GM18520 (cell line): ENCODE measurements around the gene TIAM2.

ENCODE experiments used
- ATAC-seq: cut with Tn5 transposase; IDR thresholded peaks from one replicate; pipeline ENCODE4 v1.9.1; 2021; ENCODE audit not compliant: unreplicated experiment

TIAM2 gene

DNA sequence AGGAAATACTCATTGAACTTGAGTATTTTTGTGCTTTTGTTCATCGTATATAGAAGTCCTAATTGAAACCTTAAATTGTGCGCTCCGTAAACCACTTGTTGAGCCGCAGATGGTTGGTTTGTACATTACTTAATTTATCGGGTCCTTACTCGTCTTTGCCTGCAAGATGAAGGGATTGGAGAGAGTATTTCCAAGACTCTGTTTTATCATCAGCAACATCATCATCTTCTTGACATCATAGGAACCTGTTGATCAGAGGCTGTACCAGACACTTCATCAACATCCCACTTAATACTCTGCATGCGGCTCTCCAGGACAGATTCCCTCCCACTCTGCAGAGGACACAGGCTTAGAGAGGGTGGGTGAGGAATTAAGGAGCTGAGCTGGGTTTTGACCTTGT is 28.6 kb downstream of the TIAM2 start:
- no peak for ATAC-seq

DNA sequence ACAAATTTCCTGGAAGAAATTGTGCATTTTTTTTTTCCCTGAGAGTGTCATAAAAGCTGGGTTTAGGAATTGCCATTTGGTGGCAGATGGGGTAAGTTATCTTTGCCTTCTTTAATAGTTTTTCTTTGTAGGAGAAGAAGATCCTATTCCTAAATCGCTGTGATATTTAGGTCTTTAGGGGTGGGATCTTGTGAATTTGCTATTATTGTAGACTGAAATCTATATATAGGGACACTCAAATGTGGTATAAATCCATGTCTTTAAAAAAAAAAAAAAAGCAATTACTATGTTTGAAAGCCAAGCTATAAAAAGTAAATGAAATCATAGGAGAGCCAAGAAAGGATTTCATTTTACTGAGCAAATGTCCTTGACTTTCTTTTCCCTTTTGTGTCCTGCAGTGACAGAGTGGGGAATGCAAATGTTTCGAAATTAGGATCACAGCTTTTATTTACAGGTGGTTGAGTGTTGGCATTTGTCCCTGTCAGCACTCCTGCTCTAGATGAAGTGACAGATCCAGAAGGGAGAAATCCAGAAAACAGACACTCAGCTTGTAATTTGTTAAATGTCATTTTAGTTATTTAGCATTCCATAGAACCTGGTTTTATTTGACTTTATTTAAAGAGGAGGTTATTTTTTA is 29.4 kb downstream of the TIAM2 start:
- no peak for ATAC-seq

DNA sequence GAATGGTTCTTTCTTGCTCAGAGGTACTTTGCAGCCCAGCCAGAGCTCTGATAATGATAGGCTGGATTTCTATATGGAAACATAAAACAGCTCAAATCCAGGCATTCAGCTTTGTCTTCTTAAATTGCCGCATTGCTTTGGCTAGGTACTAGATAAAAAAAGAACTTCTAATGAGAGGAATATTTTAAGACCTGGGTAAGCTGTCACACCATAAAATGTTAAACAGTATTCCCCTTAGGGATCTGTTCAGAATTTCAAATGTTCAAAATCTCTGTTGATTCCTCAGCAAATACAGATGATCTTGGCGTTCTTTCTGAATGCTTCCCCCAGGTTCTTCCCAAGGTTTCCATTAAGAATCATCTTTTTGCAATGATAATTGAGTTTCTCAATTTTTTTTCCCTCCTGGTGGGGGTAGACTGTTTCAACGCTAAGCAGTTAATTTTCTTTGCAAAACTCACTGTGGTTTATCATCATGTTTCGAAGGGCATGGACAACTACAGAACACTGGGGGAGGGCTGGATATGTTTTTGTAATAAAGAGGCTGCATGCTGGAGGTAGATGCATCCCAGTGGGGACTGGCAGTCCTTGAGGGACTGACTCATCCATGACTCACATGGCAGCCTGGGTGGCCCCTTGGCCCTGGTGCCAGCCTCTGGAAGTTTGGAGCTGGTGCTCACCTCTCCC is 31.0 kb downstream of the TIAM2 start:
- no peak for ATAC-seq

DNA sequence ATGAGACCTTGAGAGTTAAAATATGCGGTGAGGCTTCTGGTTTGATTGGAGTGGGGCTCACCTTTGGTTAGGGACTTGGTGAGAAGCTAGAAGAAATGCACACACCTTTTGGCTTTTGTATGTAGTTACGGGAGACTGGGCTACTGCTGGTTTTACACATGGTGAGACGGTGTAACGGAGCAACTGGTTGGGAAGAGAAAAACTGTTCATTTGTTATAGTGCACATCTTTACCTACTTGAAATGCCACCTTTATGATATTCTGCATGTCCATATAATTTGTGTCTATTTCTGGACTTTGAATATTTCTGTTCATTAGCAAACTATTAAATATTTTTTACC is 31.6 kb downstream of the TIAM2 start:
- ATAC-seq = no peak

DNA sequence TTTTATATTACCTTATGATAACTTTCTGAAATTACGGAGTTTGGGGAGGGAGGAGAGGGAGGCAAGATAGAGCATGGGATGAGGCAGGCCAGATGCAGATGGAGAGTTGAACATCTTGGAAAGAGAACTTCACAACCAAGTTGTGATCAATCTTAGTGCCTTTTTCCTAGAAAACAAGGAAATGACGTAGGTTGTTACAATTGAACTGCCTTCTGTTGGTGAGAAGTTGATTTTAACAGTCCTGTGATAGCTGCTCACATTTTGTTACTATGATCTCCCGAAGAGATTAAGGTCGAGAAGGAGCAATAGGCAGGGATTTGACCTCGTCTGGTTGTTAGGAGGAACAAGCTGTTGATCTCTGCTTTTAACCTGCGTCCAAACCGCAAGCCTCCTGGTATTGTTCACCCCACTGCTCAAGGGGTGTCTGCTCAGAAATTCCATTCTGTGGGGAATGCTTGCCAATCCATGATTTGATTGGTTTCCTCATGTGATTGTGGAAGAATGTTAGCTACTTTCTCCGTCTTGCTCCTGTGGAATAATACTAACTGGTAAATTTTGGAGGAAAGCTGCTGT is 35.1 kb downstream of the TIAM2 start:
- ATAC-seq = no peak

DNA sequence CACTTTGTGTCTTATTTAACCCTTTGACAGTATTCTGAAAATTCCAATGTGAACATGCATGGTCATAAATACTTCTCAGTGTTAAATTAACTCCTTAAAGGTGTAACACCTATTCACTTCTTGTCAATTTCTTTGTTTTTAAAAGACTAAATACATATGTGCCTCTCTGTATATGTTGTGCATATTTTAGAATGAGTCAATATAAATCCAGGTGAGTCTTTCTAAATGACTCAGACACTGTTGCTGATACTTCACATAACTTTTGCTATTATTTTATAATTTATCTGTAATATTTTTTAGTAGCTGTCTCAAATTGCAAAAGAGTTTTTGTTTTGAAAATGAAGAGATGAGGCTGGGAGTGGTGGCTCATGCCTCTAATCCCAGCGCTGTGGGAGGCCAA is 36.0 kb downstream of the TIAM2 start:
- ATAC-seq = no peak

DNA sequence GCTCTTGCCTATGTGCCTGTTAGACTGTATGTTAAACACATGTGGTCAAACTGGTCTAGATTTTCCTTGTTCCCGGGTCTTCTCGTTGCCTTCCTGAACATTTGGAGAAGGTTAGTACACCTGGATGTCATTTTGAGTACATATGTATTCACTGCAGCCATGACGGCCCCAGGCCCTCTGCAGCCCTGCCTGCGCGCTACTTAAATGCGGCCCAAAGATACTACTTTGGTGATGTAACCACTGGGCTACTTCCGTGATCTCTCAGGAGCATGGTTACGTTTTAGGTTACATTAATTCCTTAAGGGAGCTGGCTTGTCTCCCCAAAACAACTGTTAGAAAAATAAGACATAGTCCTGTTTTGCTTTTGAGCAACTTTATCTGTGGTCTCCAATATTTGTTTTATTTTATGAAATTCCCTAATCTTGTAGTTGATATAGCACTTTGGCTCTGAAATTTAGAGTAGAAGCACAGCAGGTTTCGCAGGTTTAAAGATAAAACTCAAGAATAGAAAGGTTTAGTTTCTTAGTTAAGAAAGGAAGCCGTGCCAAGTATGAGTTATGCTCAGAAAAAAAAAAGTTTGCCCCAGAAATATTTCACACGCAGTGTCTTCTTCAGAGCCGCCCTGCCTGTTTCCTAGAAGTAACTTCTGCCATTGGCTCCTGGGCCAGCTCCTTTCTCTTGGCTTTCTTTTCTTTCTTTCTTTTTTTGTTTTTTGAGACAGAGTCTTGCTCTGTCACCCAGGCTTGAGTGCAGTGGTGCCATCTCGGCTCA is 38.1 kb downstream of the TIAM2 start:
- ATAC-seq = no peak

DNA sequence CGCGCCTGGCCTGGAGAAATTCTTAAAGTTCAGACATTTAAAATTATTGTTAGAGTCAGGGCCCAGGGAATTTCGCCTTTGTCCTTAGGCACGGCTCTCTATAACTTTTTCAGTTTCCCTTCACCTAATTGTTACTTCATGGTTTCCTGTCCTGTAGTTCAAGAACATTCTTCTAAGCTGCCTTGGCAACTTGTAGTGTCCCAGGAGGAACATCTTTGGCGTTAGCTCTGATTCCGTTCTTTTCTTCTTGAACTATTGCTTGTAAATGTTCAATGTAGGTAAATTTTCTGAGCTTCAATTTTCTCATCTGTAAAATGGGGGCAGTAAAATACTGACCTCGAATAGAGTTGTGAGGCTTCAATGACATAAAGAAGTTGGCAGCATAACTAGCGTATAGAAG is 41.8 kb downstream of the TIAM2 start:
- ATAC-seq = no peak

DNA sequence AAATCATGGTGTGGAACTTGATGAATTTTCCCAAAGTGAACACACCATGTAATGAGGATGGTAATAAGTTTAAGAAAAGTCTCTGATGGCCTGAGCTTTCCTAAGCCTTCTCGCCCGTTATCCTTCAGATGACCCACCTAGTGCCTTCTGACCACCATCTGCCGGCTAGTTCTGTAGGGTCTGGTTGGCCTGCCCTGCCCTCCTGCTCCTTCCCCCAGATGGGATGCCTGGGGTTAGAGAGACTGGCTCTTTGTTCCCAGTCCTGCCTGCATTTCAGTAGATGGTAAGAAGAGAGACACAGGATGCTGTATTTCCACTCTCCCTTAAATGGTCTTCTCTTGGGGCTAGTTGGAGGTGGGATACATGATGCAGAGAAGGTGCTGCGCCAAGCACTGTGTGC is 43.0 kb downstream of the TIAM2 start:
- no peak for ATAC-seq

DNA sequence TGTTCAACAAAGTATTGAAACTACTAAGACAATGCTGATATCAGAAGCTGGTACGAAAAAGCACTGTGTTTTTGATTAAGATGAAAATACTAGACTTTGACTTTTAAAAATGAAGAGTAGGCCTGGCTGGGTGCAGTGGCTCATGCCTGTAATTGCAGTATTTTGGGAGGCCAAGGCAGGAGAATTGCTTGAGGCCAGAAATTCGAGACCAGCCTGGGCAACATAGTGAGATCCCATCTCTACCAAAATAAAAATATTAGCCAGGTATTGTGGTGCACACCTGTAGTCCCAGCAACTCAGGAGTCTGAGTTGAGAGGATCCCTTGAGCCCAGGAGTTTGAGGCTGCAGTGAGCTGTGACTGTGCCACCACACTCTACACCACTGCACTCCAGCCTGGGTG is 43.4 kb downstream of the TIAM2 start:
- no peak for ATAC-seq

DNA sequence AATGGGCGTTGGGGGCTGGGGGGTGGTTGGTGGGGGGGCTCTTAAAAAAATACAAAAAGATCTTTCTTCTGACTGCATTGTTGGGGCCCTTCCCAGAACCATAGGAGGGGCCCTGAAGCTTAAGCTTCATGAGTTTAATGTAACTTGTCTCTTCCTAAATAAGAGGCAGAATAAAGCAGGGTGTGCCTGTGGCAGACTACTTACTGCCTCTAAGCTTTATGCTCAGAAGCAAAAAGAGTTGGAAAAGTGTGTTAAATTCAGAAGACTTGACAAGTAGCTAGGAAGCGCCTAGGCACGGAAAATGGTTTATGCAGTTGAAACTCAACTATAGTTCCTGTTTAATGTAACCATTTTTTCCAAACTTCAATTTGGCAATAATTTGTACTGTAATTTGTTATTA is 44.5 kb downstream of the TIAM2 start:
- ATAC-seq = no peak

DNA sequence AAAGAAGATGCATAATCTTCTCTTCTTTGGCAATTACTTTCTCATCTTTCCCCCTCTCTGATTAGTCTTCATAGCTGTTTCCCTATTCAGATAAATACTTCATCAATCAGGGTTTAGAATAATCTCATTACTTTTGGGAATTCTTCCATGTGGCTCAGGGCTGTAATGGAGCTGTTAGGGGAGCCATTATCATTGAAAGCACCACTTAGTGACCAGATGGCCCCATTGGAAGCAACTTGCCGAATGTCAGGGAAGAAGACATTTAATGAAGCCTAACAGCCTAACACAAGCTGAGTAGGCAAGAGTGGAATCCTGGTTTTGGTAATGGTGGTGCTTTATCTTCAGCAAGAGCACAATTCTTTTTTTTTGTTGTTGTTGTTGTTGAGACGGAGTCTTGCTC is 45.0 kb downstream of the TIAM2 start:
- no peak for ATAC-seq

DNA sequence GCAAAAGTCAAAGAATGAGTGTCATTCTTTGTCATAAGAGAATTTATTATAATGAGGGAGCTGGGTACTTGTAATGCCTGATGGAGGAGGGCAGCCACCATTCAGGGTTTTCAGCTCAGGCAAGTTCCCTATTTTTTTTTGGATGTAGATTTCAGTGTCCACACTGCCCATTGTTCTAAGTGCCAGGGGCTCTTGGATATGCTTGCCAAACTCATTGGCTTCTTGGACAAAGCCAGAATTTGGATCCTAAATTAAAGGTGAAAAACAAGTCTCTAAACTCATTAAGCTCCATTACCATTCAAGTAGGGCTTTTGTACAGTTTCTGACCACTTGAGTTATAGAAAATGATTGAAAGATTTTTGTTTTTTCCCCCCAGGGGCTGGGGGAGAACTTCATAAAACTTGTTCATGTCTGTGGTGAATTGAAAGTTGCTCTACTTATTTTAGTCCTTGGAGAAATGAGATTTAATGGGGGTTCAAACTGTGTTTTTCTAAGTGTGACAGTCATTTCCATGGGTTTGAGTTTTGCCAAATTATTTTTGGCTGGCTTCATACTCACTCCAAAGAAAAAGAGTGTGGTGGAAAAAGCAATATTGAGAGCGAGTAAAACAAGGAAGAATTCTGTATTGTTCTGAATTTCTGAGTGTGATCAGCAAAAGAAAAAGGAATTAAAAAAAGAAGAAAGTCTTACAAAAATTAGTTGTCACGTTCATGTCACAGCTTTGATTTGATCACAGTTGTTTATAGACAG is 46.0 kb downstream of the TIAM2 start:
- ATAC-seq = no peak

DNA sequence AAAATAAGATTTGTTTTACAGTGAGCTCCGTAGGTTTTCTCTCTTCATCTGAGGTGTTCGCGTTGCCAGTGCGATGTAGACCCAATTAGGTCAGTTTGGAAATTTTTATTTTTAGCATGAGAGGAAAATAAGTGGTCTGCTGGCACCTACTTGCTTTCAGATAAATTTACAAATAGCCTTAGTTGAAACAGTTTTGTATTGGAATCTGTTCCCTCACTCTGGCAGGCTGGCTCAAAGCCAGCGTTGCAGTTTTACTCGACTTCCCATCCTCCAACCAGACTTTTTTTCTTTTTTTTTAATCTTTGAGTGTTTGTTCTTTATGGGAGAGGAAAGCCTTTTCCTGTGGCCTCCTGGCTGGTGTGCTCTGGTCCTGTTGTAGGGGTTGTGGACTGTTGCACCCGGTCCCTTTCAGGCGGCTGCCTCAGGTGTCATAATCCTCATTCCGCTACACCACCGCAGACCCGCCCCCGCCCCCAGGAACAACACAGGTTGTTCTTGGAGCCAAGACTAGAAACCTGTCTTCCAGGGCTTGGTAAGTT is 46.7 kb downstream of the TIAM2 start:
- ATAC-seq = no peak

DNA sequence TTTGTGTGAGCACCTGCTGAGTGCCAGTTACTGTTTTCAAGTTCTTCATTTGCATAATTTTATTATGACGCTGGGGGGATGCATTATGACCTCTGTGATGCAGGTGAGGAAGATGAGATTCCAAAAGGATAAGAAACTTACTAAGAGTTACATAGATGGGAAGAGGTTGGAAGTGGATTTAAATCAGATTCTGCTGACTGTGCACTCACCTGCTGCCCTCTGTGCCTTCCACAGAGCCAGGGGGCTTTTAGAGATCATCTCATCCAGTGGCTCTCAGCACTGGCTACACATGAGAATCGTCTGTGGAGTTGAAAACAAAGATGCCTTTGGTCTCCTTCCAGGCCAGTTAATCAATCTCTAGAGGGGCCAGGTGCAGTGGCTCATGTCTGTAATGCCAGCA is 47.9 kb downstream of the TIAM2 start:
- ATAC-seq = no peak

DNA sequence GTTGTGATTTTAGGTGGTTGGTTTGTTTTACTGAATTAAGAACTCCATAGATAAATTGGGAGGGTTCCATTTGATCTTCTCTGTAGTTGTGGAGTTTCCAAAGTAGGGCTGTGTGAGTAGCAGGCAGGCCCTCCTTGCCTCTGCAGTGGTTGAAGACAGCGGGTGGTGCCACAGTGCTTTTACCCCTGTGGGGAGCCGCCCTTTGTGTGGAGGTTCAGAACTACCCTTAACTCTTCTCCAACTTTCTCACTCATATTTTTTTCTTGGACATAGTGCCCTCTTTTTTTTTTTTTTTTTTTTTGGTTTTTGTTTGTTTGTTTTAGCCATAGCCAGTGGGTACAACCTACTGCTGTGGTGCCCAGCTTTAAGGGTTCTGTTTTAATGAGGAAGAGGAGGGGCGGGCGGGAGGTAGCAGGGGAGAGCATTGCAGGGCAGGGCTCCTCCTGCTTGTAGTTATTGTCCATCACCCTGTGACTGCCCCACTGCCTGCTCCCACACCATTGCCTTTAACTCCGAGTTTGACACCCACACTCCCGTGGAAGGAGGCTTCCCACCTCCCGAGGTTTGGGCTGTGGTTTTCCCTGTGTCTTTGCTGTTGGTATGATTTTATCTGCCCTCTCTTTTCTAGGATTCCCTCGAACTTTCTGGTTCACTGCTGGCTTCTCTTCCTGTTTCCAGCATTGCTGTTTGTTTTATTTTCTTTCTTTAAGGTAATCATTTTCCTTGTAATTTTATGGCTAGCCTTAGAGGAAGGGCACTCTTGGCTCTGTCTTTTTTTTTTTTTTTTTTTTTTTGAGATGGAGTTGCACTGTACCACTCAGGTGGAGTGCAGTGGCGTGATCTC is 50.7 kb downstream of the TIAM2 start:
- ATAC-seq = no peak

DNA sequence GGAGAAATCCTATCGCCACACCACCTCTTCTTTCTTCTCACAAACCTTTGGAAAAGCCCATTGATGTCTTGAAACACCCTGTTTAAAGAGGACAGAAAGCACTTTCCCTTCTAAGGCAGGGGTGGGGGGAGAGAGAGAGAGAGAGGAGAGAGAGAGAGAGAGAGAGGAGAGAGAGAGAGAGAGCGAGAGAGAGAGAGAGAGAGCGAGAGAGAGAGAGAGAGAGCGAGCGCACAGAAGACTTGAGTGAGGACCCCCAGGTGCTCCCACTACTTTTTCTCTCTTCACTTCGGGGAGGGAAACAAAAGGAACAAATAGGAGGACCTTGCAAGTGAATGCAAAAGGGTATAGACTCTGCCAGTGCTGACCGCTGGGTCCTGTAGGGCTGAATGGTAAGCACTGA is 52.4 kb downstream of the TIAM2 start:
- no peak for ATAC-seq

DNA sequence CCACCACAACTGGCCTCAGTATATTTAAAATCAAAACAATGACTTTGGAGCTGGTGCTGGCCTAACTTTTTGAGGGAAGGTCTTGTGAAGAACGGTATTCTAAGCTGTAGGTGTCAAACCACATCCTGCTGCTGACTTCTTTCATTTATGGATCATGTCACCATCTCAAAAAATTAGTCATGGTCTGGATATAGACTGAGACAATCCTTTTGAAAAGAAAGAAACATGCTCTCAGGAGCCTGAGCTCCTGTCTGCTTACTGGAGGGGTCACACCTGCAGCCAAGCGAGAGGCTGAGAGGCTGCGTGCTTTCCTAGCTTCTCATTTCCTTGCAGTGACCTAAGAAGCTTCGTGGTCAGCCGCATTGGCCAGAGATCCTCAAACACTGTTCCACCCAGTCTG is 55.2 kb downstream of the TIAM2 start:
- peak; percentile 82 for ATAC-seq

DNA sequence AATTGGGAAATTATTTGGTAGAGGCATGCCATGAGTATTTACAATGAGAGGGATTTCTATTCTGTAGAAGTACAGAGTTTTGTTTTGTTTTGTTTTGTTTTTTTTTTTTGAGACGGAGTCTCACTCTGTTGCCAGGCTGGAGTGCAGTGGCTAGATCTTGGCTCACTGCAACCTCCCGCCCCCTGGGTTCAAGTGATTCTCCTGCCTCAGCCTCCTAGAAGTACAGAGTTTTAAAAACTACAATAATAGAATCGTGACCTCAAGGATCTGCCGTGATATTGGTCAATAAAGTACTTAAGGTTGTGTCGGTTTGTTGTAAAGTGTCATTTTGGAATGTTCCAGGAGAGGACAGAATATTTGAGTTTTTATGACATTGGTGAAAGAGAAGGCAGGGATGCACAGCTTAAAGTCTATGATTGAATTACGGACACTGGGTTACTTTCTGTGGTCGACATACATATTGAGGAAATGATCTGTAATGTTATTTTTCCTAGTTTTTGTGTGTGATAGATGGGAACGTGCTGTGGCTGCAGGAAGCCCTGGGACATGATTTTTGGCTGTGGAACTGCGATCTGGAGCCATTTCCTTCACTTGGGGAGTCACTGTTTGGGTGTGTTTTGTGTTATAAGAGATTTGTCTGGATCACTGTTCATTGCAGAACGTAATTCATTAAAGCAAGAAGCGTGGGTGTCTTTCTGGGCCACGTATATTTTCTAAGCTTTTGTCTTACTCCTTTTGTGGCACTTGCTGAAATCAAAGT is 59.6 kb downstream of the TIAM2 start:
- no peak for ATAC-seq

DNA sequence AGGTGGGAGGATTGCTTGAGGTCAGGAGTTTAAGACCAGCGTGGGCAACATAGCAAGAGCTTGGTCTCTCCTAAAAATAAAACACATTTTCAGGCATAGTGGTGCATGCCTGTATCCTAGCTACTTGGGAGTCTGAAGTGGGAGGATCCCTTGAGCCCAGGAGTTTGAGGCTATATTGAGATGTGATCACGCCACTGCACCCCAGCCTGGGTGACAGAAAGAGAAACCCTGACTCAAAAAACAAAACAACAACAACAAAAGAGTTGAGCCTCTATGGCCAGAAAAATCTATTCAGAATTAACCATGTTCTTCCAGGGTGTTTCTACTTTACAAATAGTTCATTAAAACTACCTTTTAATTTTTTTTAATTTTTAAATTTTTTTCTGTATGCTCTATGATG is 60.6 kb downstream of the TIAM2 start:
- no peak for ATAC-seq
